Measurements from ENCODE around the gene CKAP5. TPM values are rescaled to one million over a fixed set of nuclear protein-coding genes. Genes with fewer than 3 reads are reported as not detected.

CKAP5 gene
- polyA plus RNA-seq, 1 of the 3 experiments (the other 2 are of a cell fraction), result 51.7 TPM

- TF ChIP-seq, protein P1, sequence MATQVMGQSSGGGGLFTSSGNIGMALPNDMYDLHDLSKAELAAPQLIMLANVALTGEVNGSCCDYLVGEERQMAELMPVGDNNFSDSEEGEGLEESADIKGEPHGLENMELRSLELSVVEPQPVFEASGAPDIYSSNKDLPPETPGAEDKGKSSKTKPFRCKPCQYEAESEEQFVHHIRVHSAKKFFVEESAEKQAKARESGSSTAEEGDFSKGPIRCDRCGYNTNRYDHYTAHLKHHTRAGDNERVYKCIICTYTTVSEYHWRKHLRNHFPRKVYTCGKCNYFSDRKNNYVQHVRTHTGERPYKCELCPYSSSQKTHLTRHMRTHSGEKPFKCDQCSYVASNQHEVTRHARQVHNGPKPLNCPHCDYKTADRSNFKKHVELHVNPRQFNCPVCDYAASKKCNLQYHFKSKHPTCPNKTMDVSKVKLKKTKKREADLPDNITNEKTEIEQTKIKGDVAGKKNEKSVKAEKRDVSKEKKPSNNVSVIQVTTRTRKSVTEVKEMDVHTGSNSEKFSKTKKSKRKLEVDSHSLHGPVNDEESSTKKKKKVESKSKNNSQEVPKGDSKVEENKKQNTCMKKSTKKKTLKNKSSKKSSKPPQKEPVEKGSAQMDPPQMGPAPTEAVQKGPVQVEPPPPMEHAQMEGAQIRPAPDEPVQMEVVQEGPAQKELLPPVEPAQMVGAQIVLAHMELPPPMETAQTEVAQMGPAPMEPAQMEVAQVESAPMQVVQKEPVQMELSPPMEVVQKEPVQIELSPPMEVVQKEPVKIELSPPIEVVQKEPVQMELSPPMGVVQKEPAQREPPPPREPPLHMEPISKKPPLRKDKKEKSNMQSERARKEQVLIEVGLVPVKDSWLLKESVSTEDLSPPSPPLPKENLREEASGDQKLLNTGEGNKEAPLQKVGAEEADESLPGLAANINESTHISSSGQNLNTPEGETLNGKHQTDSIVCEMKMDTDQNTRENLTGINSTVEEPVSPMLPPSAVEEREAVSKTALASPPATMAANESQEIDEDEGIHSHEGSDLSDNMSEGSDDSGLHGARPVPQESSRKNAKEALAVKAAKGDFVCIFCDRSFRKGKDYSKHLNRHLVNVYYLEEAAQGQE (IDR thresholded peaks at IDR 0.05; ENCODE audit: low read depth, low read length), result no peak
- TF ChIP-seq RXRA (IDR thresholded peaks at IDR 0.05; ENCODE audit: borderline replicate concordance, low read depth), result no peak
- TF ChIP-seq RFX5 (IDR thresholded peaks at IDR 0.05; ENCODE audit: low read length), result no peak
- no peak for TF ChIP-seq FOSL2 (IDR thresholded peaks at IDR 0.05; ENCODE audit: borderline replicate concordance, low read depth)
- no peak for TF ChIP-seq YY1 (IDR thresholded peaks at IDR 0.05; ENCODE audit: low read depth)
- TF ChIP-seq CTCF (IDR thresholded peaks at IDR 0.05), result no peak
Measured at GRCh38 chr11:46724088-46724487, 122.0 kb downstream of the CKAP5 start (continued).

GRCh38 chr11:46723359-46723680, 122.8 kb downstream of the CKAP5 start:
- no peak overlapping the region for H2AFZ ChIP-seq (ENCODE audit: low read depth)
- no peak overlapping the region for H3K4me3 ChIP-seq (ENCODE audit: low read depth in 2 of 2, low read length in 1 of 2)
- WGBS (ENCODE audit: low lambda C conversion rate), result 73% methylated on average over 3 of the region's 8 CpGs
- H4K20me1 ChIP-seq (ENCODE audit: insufficient read depth), result no peaks in the 10 kb centered on the region
- no peaks in the 10 kb centered on the region for H3K27me3 ChIP-seq (ENCODE audit: insufficient read depth)
- CTCF ChIA-PET, result no interaction called here
- no peaks in the 10 kb centered on the region for H3K9me3 ChIP-seq
- POLR2A ChIA-PET, result no interaction called here
- DNase-seq, result no peak
- no peaks in the 10 kb centered on the region for H3F3A ChIP-seq (replicated peaks; ENCODE audit: insufficient read depth)
- H3K36me3 ChIP-seq (replicated peaks in 1 of 2; ENCODE audit: control insufficient read depth in 1 of 2, insufficient read depth in 2 of 2, low read length in 1 of 2), result no peaks in the 10 kb centered on the region
- H3K4me1 ChIP-seq (ENCODE audit: control insufficient read depth in 1 of 2, insufficient read depth in 2 of 2, low read depth in 1 of 2, low read length in 1 of 2), result no peaks in the 10 kb centered on the region
- H3K9me2 ChIP-seq, result no peaks in the 10 kb centered on the region
- H3K4me2 ChIP-seq, result no peak overlapping the region
- no peak overlapping the region for H3K27ac ChIP-seq (ENCODE audit: low read depth in 2 of 2, low read length in 1 of 2)
- no peaks in the 10 kb centered on the region for H3K79me2 ChIP-seq (ENCODE audit: insufficient read depth)
- TF ChIP-seq, protein P2, sequence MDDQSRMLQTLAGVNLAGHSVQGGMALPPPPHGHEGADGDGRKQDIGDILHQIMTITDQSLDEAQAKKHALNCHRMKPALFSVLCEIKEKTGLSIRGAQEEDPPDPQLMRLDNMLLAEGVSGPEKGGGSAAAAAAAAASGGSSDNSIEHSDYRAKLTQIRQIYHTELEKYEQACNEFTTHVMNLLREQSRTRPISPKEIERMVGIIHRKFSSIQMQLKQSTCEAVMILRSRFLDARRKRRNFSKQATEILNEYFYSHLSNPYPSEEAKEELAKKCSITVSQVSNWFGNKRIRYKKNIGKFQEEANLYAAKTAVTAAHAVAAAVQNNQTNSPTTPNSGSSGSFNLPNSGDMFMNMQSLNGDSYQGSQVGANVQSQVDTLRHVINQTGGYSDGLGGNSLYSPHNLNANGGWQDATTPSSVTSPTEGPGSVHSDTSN (IDR thresholded peaks at IDR 0.05), result no peak
- TF ChIP-seq YY1 (IDR thresholded peaks at IDR 0.05; ENCODE audit: low read depth), result no peak
- TF ChIP-seq, protein P1 (IDR thresholded peaks at IDR 0.05; ENCODE audit: low read depth, low read length), result no peak
- TF ChIP-seq EP300 (IDR thresholded peaks at IDR 0.05; ENCODE audit: borderline replicate concordance in 1 of 2, low read depth in 1 of 2, low read length in 1 of 2), result no peak
- no peak overlapping the region for H3K9ac ChIP-seq

All from SK-N-SH (cell line).